GM23338 (cell line): ENCODE measurements around the gene FKBP10. TPM values are rescaled to one million over a fixed set of nuclear protein-coding genes. Genes with fewer than 3 reads are reported as not detected.

ENCODE experiments used
- ATAC-seq: fragments of 200-7000 bp; cut with Tn5 transposase; 3 replicates; pipeline ENCODE4 v1.9.1; 2020
- DNase-seq: peaks from one replicate; pipeline ENCODE4 v3.0.0-alpha.2; 2015; ENCODE audit warnings: low spot score
- H2AFZ ChIP-seq: fragments of 200-600 bp; sonication (generic); 2 replicates; pipeline ENCODE4 v1.8.0; 2016; ENCODE audit warnings: antibody characterized with exemption, mild to moderate bottlenecking, moderate library complexity
- H3F3A ChIP-seq: fragments of 200-600 bp; sonication (generic); replicated peaks from 2 replicates; pipeline ENCODE4 v1.8.0; 2017; ENCODE audit warnings: antibody characterized with exemption, mixed run types, low read depth
- H3K27ac ChIP-seq: fragments of 200-600 bp; sonication (generic); 2 replicates; pipeline ENCODE4 v1.6.1; 2016; ENCODE audit warnings: low read depth
- H3K27me3 ChIP-seq: fragments of 200-600 bp; sonication (generic); 2 replicates; pipeline ENCODE4 v1.8.0; 2016; ENCODE audit warnings: mild to moderate bottlenecking, mixed run types, moderate library complexity; ENCODE audit not compliant: insufficient read depth
- H3K36me3 ChIP-seq: fragments of 200-600 bp; sonication (generic); 2 replicates; pipeline ENCODE4 v1.8.0; 2016; ENCODE audit warnings: mild to moderate bottlenecking; ENCODE audit not compliant: insufficient read depth
- H3K4me1 ChIP-seq: fragments of 200-600 bp; sonication (generic); 2 replicates; pipeline ENCODE4 v1.8.0; 2016; ENCODE audit warnings: mild to moderate bottlenecking, moderate library complexity; ENCODE audit not compliant: insufficient read depth
- H3K4me2 ChIP-seq: fragments of 200-600 bp; sonication (generic); 2 replicates; pipeline ENCODE4 v1.7.1; 2017; ENCODE audit warnings: mixed run types
- H3K4me3 ChIP-seq: fragments of 200-600 bp; sonication (generic); 2 replicates; pipeline ENCODE4 v1.6.1; 2016; ENCODE audit warnings: mixed run types
- H3K79me2 ChIP-seq: fragments of 200-600 bp; sonication (generic); replicated peaks from 2 replicates; pipeline ENCODE4 v1.8.0; 2017; ENCODE audit warnings: mild to moderate bottlenecking; ENCODE audit not compliant: insufficient read depth
- H3K9me2 ChIP-seq: fragments of 200-600 bp; sonication (generic); 2 replicates; pipeline ENCODE4 v1.8.0; 2017; ENCODE audit not compliant: insufficient read depth
- H4K20me1 ChIP-seq: fragments of 200-600 bp; sonication (generic); replicated peaks from 2 replicates; pipeline ENCODE4 v1.8.0; 2017; ENCODE audit warnings: mild to moderate bottlenecking; ENCODE audit not compliant: insufficient read depth
- H3K27ac Mint-ChIP-seq: 2 replicates; pipeline ENCODE4 v1.8.0; 2020; ENCODE audit warnings: inconsistent platforms, mild to moderate bottlenecking, moderate library complexity, mixed read lengths
- H3K27me3 Mint-ChIP-seq: 3 replicates; pipeline ENCODE4 v1.8.0; 2022; ENCODE audit warnings: low read depth, mild to moderate bottlenecking, moderate library complexity, mixed read lengths, inconsistent platforms; ENCODE audit not compliant: insufficient read depth, poor library complexity
- H3K36me3 Mint-ChIP-seq: 3 replicates; pipeline ENCODE4 v1.8.0; 2021; ENCODE audit warnings: low read depth, mild to moderate bottlenecking, inconsistent platforms, moderate library complexity, mixed read lengths
- H3K4me1 Mint-ChIP-seq: 3 replicates; pipeline ENCODE4 v1.8.0; 2020; ENCODE audit warnings: mild to moderate bottlenecking, inconsistent platforms, mixed read lengths
- H3K4me3 Mint-ChIP-seq: 3 replicates; pipeline ENCODE4 v1.8.0; 2021; ENCODE audit warnings: moderate library complexity, mild to moderate bottlenecking, inconsistent platforms, mixed read lengths
- H3K9me3 Mint-ChIP-seq: 3 replicates; pipeline ENCODE4 v1.8.0; 2020; ENCODE audit warnings: moderate library complexity, mild to moderate bottlenecking, inconsistent platforms, mixed read lengths
- CREB1 ChIP-seq: fragments of 250-450 bp; sonication (Bioruptor Pico); IDR thresholded peaks from 2 replicates; pipeline ENCODE4 v1.5.0; 2020; ENCODE audit warnings: low read depth, mild to moderate bottlenecking, moderate library complexity
- CTCF ChIP-seq, 2 experiments: fragments of 200-600 bp in 1 of 2; sonication (generic) in 1 of 2; conservative IDR thresholded peaks; 2 replicates each; pipeline versions ENCODE4 v1.5.1 to v1.6.1; 2016 to 2017; ENCODE audit warnings: antibody characterized with exemption in 2 of 2, low read depth in 2 of 2, mild to moderate bottlenecking in 2 of 2, moderate library complexity in 1 of 2
- ETS1 ChIP-seq: IDR thresholded peaks from 2 replicates; pipeline ENCODE4 v1.6.1; 2016; ENCODE audit warnings: antibody characterized with exemption
- EZH2 ChIP-seq: fragments of 200-600 bp; sonication (generic); IDR thresholded peaks from one replicate; pipeline ENCODE4 v1.8.0; 2017; ENCODE audit warnings: antibody characterized with exemption, mild to moderate bottlenecking, low read depth; ENCODE audit not compliant: unreplicated experiment
- EZH2phosphoT487 ChIP-seq: fragments of 200-600 bp; sonication (generic); IDR thresholded peaks from one replicate; pipeline ENCODE4 v1.8.1; 2018; ENCODE audit warnings: antibody characterized with exemption; ENCODE audit not compliant: unreplicated experiment
- JUNB ChIP-seq: IDR thresholded peaks from one replicate; pipeline ENCODE4 v1.6.1; 2016; ENCODE audit warnings: antibody characterized with exemption; ENCODE audit not compliant: unreplicated experiment
- NANOG ChIP-seq: IDR thresholded peaks from 2 replicates; pipeline ENCODE4 v1.6.1; 2016; ENCODE audit warnings: antibody characterized with exemption, borderline replicate concordance
- POLR2AphosphoS5 ChIP-seq: IDR thresholded peaks from 2 replicates; pipeline ENCODE4 v1.6.1; 2016; ENCODE audit warnings: antibody characterized with exemption, low read depth
- REST ChIP-seq: IDR thresholded peaks from one replicate; pipeline ENCODE4 v1.6.1; 2018; ENCODE audit warnings: antibody characterized with exemption; ENCODE audit not compliant: unreplicated experiment
- STAT1 ChIP-seq: IDR thresholded peaks from one replicate; pipeline ENCODE4 v1.6.1; 2016; ENCODE audit warnings: antibody characterized with exemption; ENCODE audit not compliant: unreplicated experiment
- ZNF114 ChIP-seq: fragments of 250-450 bp; sonication (Bioruptor Pico); IDR thresholded peaks from 2 replicates; pipeline ENCODE4 v1.5.0; 2020; ENCODE audit warnings: mild to moderate bottlenecking, moderate library complexity
- ZNF331 ChIP-seq: fragments of 250-450 bp; sonication (Bioruptor Pico); IDR thresholded peaks from 2 replicates; pipeline ENCODE4 v1.5.0; 2020; ENCODE audit warnings: low read depth, mild to moderate bottlenecking, moderate library complexity
- ZNF462 ChIP-seq: fragments of 250-450 bp; sonication (Bioruptor Pico); IDR thresholded peaks from 2 replicates; pipeline ENCODE4 v1.5.0; 2020; ENCODE audit warnings: mild to moderate bottlenecking, moderate library complexity
- polyA plus RNA-seq: library from polyadenylated mRNA; unstranded; fragments of >200 nt; fragmentation: Nextera tagmentation; extraction: Ambion mirVana; gene quantifications from 2 replicates; pipeline ENCODE4 v1.2.1, GENCODE V29; 2016
- total RNA-seq: library from RNA; depleted of rRNA; stranded (reverse); fragments of >200 nt; shearing (Covaris generic); gene quantifications from 2 replicates; pipeline ENCODE4 v1.2.3, GENCODE V29; 2014

FKBP10 gene
- total and polyA plus RNA-seq, 2 experiments from 2014 or later: 26.2 to 151 TPM

- peaks cover 16% of the 10 kb centered on the region for H3F3A ChIP-seq
- Mint-ChIP-seq H3K4me3 (peak overlapping the region; percentile 93), H3K27me3 (peaks cover 22% of the 10 kb centered on the region), H3K36me3 (peaks cover 36% of the 10 kb centered on the region), H3K4me1 (peaks cover 23% of the 10 kb centered on the region), H3K9me3 (peaks cover 9% of the 10 kb centered on the region; the same call in 2 of the 3 replicates), H3K27ac (peak overlapping the region; percentile 79)
- no peaks in the 10 kb centered on the region for H4K20me1 ChIP-seq
- TF ChIP-seq CREB1 (no peak), EZH2phosphoT487 (no peak), NANOG (no peak), ETS1 (no peak), REST (no peak), ZNF331 (no peak), ZNF462 (CRISPR knock-in tag) (no peak), JUNB (no peak), STAT1 (no peak), ZNF114 (CRISPR knock-in tag) (no peak), CTCF (conservative IDR thresholded peaks at IDR 0.05; ENCODE audit: low read depth in 2 of 2) (no peak), EZH2 (no peak), POLR2AphosphoS5 (no peak)
- H3K4me3 ChIP-seq: peak overlapping the region; percentile 98
- no peaks in the 10 kb centered on the region for H3K9me2 ChIP-seq
- ATAC-seq (peak; percentile 15), DNase-seq (peak; percentile 68)
- H3K27ac ChIP-seq: peak overlapping the region; percentile 67
- H2AFZ ChIP-seq: peak overlapping the region; percentile 98
- H3K4me1 ChIP-seq: peaks cover 30% of the 10 kb centered on the region
- peak overlapping the region; percentile 98 for H3K4me2 ChIP-seq
- peaks cover 2% of the 10 kb centered on the region; the same call in 1 of the 2 replicates for H3K36me3 ChIP-seq
- H3K79me2 ChIP-seq: peaks cover 46% of the 10 kb centered on the region
- H3K27me3 ChIP-seq: peaks cover 9% of the 10 kb centered on the region
These were observed 412 bp downstream of the FKBP10 start for GRCh38 chr17:41813152-41813680.
